Vagina (tissue), 2 donors: Measurements from ENCODE around the gene JRKL.

ENCODE experiments used
- POLR2A ChIP-seq, 2 donors: fragments of 450-650 bp; IDR thresholded peaks; one replicate each; pipeline ENCODE4 v1.6.1; 2017; ENCODE audit warnings: antibody characterized with exemption in 2 of 2, mild to moderate bottlenecking in 2 of 2, moderate library complexity in 2 of 2
- POLR2AphosphoS5 ChIP-seq, 2 donors: sonication (generic); formaldehyde crosslinking; IDR thresholded peaks; one replicate each; pipeline ENCODE4 v1.9.0; 2017; ENCODE audit warnings: antibody characterized with exemption in 2 of 2, mild to moderate bottlenecking in 2 of 2, low read depth in 1 of 2; ENCODE audit not compliant: insufficient read depth in 1 of 2
- TF ChIP-seq, protein P1 (sequence below), 3 experiments: fragments of 450-650 bp in 2 of 3; fragments of 200-600 bp in 1 of 3; sonication (generic) in 1 of 3; IDR thresholded peaks; one replicate each; pipeline ENCODE4 v1.5.1; 2017 to 2019; ENCODE audit warnings: antibody characterized with exemption in 3 of 3, mild to moderate bottlenecking in 2 of 3, moderate library complexity in 2 of 3

DNA sequence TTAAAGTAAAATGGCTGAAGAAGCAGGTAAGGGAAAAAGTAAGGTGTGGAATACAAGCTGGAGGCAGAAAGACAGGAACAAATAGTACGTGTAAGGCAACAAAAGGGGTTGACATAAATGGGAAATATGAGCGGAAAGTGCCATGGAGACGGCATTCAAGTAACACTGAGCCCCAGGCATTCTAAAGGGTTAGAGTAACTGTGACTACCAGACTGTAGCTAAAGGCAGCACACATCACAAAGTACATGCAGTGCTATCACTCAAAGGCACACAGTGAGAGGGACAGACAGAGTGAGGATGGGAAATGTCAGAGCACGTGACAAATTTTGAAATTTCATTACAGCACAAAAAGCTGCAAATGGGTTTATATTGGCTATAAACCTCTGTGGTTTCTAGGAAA, 33.0 kb upstream of the JRKL start:
- TF ChIP-seq POLR2A (IDR thresholded peaks at IDR 0.05) (no peak), POLR2AphosphoS5 (IDR thresholded peaks at IDR 0.05; ENCODE audit: insufficient read depth in 1 of 2, low read depth in 1 of 2) (no peak)
- TF ChIP-seq, protein P1, sequence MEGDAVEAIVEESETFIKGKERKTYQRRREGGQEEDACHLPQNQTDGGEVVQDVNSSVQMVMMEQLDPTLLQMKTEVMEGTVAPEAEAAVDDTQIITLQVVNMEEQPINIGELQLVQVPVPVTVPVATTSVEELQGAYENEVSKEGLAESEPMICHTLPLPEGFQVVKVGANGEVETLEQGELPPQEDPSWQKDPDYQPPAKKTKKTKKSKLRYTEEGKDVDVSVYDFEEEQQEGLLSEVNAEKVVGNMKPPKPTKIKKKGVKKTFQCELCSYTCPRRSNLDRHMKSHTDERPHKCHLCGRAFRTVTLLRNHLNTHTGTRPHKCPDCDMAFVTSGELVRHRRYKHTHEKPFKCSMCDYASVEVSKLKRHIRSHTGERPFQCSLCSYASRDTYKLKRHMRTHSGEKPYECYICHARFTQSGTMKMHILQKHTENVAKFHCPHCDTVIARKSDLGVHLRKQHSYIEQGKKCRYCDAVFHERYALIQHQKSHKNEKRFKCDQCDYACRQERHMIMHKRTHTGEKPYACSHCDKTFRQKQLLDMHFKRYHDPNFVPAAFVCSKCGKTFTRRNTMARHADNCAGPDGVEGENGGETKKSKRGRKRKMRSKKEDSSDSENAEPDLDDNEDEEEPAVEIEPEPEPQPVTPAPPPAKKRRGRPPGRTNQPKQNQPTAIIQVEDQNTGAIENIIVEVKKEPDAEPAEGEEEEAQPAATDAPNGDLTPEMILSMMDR (IDR thresholded peaks at IDR 0.05), result no peak
